Measurements from ENCODE around the gene KNSTRN.

Gene KNSTRN

DNA sequence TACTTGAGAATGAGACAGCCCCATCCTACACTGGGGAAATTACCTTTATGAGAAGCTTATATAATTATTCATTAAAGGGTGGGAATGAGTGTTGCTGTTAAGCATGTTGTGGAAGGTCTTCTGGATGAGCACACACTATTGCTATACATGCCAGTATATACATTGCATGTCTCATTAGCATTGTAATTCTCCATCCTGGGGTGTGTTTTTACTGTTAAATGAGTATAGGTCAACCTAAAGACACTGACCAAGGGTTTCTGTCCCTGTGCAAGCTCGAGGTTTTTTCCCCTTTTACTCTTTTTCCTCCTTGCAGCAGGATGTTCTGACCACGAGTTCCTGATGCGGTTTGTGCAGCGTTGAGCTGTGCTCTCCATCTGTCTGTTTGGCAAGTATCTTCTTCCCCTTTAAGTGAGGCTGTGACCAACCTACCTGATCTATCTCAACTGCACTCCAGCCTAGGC, 15.9 kb downstream of the KNSTRN start:
- TF ChIP-seq, protein P1, sequence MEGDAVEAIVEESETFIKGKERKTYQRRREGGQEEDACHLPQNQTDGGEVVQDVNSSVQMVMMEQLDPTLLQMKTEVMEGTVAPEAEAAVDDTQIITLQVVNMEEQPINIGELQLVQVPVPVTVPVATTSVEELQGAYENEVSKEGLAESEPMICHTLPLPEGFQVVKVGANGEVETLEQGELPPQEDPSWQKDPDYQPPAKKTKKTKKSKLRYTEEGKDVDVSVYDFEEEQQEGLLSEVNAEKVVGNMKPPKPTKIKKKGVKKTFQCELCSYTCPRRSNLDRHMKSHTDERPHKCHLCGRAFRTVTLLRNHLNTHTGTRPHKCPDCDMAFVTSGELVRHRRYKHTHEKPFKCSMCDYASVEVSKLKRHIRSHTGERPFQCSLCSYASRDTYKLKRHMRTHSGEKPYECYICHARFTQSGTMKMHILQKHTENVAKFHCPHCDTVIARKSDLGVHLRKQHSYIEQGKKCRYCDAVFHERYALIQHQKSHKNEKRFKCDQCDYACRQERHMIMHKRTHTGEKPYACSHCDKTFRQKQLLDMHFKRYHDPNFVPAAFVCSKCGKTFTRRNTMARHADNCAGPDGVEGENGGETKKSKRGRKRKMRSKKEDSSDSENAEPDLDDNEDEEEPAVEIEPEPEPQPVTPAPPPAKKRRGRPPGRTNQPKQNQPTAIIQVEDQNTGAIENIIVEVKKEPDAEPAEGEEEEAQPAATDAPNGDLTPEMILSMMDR (IDR thresholded peaks at IDR 0.05), result no peak

DNA sequence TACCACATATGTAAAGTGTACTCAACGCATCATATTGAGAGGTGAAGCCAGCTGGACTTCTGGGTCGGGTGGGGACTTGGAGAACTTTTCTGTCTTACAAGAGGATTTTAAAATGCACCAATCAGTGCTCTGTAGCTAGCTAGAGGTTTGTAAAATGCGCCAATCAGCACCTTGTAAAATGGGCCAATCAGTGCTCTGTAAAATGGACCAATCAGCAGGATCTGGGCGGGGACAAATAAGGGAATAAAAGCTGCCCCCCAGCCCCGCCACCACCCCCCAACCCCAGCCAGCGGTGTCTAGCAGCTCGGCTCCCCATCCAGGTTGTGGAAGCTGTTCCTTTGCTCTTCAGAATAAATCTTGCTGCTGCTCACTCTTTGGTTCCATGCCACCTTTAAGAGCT, 16.8 kb downstream of the KNSTRN start:
- TF ChIP-seq, protein P1 (IDR thresholded peaks at IDR 0.05), result no peak

DNA sequence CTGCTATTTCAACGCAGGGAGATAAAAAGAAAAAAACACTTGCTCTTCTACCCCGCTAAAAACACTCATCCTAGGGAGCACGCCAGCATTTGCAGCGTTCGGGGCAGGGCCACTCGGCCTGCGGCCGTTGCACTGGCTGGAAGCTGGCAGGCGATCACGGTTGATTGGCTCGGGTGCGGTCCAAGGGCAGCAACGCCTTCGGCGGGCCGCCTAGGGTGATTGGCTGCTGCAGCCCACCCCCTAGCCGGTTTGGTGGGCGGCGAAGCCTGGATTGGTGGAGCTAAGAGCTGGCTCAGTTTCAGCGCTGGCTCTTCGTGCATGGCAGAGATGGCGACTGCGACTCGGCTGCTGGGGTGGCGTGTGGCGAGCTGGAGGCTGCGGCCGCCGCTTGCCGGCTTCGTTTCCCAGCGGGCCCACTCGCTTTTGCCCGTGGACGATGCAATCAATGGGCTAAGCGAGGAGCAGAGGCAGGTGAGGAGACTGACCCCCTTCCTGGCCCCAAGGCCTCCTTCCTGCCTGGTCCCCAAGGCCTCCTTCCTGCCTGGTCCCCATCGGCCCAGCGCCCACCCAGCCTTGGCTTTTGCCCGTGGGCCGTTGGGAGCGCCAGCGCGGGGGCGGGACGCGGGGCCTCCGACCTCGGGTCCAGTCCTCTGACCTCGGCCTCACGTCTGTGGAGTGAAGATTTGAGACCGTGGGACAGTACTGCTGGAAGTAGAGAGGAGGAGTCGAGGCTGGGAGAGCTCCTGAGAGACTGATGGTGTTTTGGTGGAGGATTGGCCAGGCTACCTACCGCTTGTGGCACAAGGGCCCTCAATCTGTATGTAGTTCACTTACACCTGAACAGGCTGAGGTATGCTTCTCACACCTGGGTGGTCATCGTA, 23.2 kb downstream of the KNSTRN start, which contains the start of gene IVD:
Gene IVD, plus strand, starts transcription at position 295 of the 881 bp plus-strand sequence. Its CDS starts 33 bp downstream, at position 328.
- TF ChIP-seq, protein P1 (IDR thresholded peaks at IDR 0.05), result no peak

DNA sequence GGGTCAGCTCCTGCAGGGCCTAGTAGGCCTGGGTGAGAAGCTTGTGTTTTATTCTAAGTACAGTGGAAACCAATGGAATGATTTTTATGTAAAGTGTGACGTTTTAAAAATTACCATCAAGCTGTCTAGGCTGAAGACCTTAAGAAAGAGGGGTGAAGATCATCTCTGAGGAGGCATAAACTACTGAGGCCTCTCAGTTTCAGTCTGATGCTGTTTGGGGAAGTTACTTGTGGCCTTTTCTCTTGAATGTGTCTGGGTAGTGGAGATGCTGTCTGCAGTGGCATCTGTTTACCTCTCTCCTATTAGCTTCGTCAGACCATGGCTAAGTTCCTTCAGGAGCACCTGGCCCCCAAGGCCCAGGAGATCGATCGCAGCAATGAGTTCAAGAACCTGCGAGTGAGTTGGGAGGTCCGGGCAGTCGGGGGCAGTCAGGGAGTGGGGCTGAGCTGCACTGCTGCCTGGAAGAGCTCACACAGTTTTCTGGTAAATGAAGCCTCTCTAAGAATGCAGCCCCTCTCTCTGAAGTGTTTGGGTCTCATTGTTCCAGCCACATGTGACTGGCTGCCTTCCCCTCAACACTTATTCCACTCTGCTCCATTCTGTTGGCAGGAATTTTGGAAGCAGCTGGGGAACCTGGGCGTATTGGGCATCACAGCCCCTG, 24.9 kb downstream of the KNSTRN start:
- TF ChIP-seq, protein P1 (IDR thresholded peaks at IDR 0.05), result no peak

DNA sequence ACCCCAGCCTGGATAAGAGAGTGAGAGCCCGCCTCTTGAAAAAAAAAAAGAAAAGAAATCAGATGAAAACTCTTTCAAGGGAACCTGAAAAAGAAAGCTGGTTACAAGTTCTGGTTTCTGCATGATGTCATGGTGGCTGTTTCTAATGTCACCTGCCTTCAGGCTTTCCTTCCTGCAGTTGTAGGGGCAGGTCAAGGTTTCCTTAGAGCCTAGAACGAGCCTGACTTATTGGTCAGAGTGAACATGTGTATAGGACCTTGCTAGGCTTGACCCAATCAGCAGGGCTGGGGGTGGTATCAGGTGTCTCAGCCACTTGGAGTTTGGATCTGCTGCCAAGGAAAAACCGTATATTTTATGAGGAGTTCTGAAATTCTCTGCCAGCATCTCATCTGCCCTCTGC, 26.8 kb downstream of the KNSTRN start:
- TF ChIP-seq, protein P1 (IDR thresholded peaks at IDR 0.05), result no peak

DNA sequence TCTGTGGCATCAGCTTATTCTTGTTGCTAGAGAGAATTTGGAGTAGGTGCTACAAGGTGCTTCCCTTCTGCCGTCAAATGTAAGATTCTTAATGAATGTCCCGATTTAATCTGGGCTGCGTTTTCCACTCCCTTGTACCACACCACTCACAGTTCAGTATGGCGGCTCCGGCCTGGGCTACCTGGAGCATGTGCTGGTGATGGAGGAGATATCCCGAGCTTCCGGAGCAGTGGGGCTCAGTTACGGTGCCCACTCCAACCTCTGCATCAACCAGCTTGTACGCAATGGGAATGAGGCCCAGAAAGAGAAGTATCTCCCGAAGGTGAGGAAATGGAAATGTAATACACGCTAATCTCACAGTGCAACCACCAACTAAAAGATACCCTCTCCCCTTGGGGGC, 28.0 kb downstream of the KNSTRN start:
- TF ChIP-seq, protein P1 (IDR thresholded peaks at IDR 0.05), result no peak

DNA sequence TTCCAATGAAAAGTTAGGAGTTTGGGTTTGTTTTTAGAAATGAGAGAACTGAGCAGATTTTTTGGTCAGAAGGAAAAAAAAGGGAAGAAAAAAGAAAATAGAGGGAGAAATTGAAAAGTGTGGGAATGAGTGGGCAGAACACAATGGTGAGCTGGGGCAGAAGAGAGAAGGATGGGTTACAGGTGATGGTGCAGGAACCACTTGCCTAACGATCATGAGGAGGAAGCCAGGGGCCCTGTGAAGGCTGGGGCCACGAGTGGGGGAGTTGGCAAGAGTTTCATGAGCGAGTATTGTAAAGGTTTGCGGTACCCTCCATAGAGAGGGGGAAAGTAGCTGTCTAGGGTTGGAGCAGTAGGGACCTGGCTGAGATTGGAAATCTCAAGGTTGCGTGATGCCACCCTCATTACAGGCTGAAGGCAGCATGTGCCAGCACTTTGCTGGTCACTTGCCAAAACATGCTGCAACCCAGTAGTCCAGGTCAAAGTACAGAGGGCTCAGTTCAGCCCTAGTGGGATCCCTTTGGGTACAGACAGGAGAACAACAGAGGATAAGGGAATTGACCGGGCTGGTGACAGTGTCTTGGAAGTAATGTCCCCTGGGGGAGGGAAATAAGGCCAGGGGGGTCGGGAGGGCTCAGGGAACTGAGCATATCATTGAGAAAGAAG, 29.7 kb downstream of the KNSTRN start:
- TF ChIP-seq, protein P1 (IDR thresholded peaks at IDR 0.05), result no peak

Data from LNCAP (cell line).